Mucosa of descending colon (tissue), 3 donors: ENCODE results near the gene FAM200A. TPM values are rescaled to one million over a fixed set of nuclear protein-coding genes. Genes with fewer than 3 reads are reported as not detected.

Experiments
- ATAC-seq: fragments of 200-7000 bp; cut with Tn5 transposase; one replicate; pipeline ENCODE4 v1.9.1; 2020; ENCODE audit warnings: mild to moderate bottlenecking, moderate library complexity
- DNase-seq, 3 donors: peaks; one replicate each; pipeline ENCODE4 v3.0.0-alpha.2; 2020
- H3K36me3 ChIP-seq: fragments of 200-600 bp; one replicate; pipeline ENCODE4 v1.8.0; 2021; ENCODE audit warnings: low read depth, mild to moderate bottlenecking
- H3K4me1 ChIP-seq: fragments of 200-600 bp; one replicate; pipeline ENCODE4 v1.8.0; 2021; ENCODE audit warnings: low read depth, mild to moderate bottlenecking
- H3K4me3 ChIP-seq: fragments of 200-600 bp; one replicate; pipeline ENCODE4 v1.8.0; 2021; ENCODE audit warnings: mild to moderate bottlenecking
- H3K9me3 ChIP-seq: fragments of 200-600 bp; one replicate; pipeline ENCODE4 v1.8.0; 2021; ENCODE audit warnings: mild to moderate bottlenecking
- intact Hi-C, 2 donors: fragments of 100-400 bp; cut with DNase I in 1 of 2; cut with micrococcal nuclease in 1 of 2; formaldehyde crosslinking; loops; one replicate each; pipeline versions ENCODE4 v1.11.0 to v1.11.1; 2022; cut with DNase I, micrococcal nuclease
- total RNA-seq, 3 donors: library from RNA; stranded (reverse); fragmentation: NEBNext Ultra II Directional in 2 of 3; extraction: Animal tissue kit (Norgen Biotek cat#: 25700) in 2 of 3; gene quantifications; one replicate each; pipeline versions ENCODE4 v1.2.1 to v1.2.4, GENCODE V29; 2021 to 2023
- TF ChIP-seq, protein P1 (sequence below): fragments of 200-600 bp; IDR thresholded peaks from one replicate; pipeline ENCODE4 v1.8.0; 2022; ENCODE audit warnings: antibody characterized with exemption, mild to moderate bottlenecking
- donor health status: DM: no; HTN: no; CAD: no; lungs with moderate emphysema.
- donor health status: DM: no; HTN: no; CAD: no.
- donor health status: DM: no; HTN: yes; CAD: no.

FAM200A gene
- total RNA-seq, 3 donors from 2014 or later, result 3.8 to 5.6 (median 5.1) TPM

GRCh38 chr7:99541212-99541611 lies 10.7 kb downstream of the FAM200A start:
- H3K4me1 ChIP-seq, result no peaks in the 10 kb centered on the region
- ATAC-seq (no peak), DNase-seq (no peak)
- intact Hi-C loops, result no loop called here
- no peak overlapping the region for H3K4me3 ChIP-seq
- H3K36me3 ChIP-seq, result no peaks in the 10 kb centered on the region
- peaks cover 45% of the 10 kb centered on the region for H3K9me3 ChIP-seq
- TF ChIP-seq, protein P1, sequence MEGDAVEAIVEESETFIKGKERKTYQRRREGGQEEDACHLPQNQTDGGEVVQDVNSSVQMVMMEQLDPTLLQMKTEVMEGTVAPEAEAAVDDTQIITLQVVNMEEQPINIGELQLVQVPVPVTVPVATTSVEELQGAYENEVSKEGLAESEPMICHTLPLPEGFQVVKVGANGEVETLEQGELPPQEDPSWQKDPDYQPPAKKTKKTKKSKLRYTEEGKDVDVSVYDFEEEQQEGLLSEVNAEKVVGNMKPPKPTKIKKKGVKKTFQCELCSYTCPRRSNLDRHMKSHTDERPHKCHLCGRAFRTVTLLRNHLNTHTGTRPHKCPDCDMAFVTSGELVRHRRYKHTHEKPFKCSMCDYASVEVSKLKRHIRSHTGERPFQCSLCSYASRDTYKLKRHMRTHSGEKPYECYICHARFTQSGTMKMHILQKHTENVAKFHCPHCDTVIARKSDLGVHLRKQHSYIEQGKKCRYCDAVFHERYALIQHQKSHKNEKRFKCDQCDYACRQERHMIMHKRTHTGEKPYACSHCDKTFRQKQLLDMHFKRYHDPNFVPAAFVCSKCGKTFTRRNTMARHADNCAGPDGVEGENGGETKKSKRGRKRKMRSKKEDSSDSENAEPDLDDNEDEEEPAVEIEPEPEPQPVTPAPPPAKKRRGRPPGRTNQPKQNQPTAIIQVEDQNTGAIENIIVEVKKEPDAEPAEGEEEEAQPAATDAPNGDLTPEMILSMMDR, result no peak

- ATAC-seq (no peak), DNase-seq (no peak)
- peaks cover 45% of the 10 kb centered on the region for H3K9me3 ChIP-seq
- no peaks in the 10 kb centered on the region for H3K4me1 ChIP-seq
- intact Hi-C loops, result no loop called here
- no peaks in the 10 kb centered on the region for H3K36me3 ChIP-seq
- no peak overlapping the region for H3K4me3 ChIP-seq
- TF ChIP-seq, protein P1, result no peak
These were observed 11.4 kb downstream of the FAM200A start for GRCh38 chr7:99540542-99540941.

DNA sequence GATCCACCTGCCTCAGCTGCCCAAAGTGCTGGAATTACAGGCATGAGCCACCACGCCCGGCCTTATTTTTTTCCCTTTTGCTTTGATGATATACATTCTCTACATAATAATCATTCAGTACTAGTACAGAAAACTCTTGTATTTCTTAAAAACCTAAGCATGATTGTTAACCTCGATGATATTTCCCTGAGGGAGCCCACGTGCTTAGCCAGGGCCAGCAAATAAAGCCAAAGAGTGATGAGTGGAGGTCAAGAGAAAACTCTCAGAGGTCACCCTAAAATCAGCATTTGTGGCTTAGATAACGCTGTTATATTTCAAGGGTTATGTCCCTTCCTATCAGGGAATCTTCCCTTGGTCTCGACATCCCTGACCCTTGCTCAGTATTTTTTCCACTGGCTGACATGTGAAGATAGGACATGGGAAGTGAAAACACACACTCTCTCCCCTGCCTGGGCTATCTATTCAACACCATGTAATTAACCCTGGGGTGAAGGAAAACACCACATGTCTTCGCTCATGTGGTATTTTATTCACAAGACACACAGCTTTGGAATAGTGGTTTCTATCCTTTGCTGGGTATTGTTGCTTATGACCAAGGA lies 12.6 kb downstream of the FAM200A start:
- Histone ChIP-seq H3K36me3 (no peaks in the 10 kb centered on the region), H3K4me1 (no peaks in the 10 kb centered on the region), H3K4me3 (no peak overlapping the region), H3K9me3 (peaks cover 47% of the 10 kb centered on the region)
- intact Hi-C loops, result no loop called here
- DNase-seq, result no peak
- no peak for ATAC-seq
- TF ChIP-seq, protein P1, result no peak

DNA sequence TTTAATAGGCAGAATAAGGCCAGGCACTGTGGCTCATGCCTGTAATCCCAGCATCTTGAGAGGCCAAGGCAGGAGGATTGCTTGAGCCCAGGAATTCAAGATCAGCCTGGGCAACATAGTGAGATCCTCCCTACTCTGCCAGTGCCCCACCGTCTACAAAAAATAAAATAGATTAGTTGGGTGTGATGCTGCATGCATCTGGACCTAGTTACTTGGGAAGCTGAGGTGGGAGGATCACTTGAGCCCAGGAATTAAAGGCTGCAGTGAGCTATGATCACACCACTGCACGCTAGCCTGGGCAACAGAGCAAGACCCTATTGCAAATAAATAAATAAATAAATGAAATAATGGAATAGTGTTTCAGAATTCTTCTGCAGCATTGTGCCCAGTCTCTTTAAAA lies 16.2 kb downstream of the FAM200A start:
- TF ChIP-seq, protein P1, result no peak
- no peaks in the 10 kb centered on the region for H3K4me1 ChIP-seq
- DNase-seq (no peak), ATAC-seq (no peak)
- intact Hi-C loops, result no loop called here
- peaks cover 8% of the 10 kb centered on the region for H3K36me3 ChIP-seq
- no peak overlapping the region for H3K4me3 ChIP-seq
- peaks cover 63% of the 10 kb centered on the region for H3K9me3 ChIP-seq

DNA sequence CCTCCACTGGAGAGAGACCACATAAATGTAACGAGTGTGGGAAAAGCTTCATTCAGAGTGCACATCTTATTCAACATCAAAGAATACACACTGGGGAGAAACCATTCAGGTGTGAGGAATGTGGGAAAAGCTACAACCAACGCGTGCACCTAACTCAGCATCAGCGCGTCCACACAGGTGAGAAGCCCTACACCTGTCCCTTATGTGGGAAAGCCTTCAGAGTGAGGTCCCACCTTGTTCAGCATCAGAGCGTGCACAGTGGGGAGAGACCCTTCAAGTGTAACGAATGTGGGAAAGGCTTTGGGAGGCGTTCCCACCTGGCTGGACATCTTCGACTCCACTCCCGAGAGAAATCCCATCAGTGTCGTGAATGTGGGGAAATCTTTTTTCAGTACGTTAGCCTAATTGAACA lies 20.6 kb downstream of the FAM200A start:
- Histone ChIP-seq H3K4me3 (no peak overlapping the region), H3K9me3 (peaks cover 56% of the 10 kb centered on the region), H3K4me1 (no peaks in the 10 kb centered on the region), H3K36me3 (peaks cover 8% of the 10 kb centered on the region)
- intact Hi-C loops, result no loop called here
- ATAC-seq, result no peak
- TF ChIP-seq, protein P1, result no peak
- no peak for DNase-seq
